Transverse colon (tissue), 4 donors: Measurements from ENCODE around the gene ISG20L2. TPM values are rescaled to one million over a fixed set of nuclear protein-coding genes. Genes with fewer than 3 reads are reported as not detected.

Experiments
- DNase-seq: peaks from one replicate; pipeline ENCODE4 v3.0.0-alpha.2; 2019
- H3K27ac ChIP-seq, 4 donors: fragments of 200-600 bp; sonication (generic); 2 replicates each; pipeline ENCODE4 v1.5.1; 2016 to 2018; ENCODE audit warnings: inconsistent platforms in 4 of 4
- H3K27me3 ChIP-seq: fragments of 200-600 bp; sonication (generic); 2 replicates; pipeline ENCODE4 v1.5.1; 2017; ENCODE audit warnings: inconsistent platforms
- H3K36me3 ChIP-seq, 4 donors: fragments of 200-600 bp; sonication (generic); 2 replicates each; pipeline ENCODE4 v1.5.1; 2017 to 2019; ENCODE audit warnings: inconsistent platforms in 4 of 4
- H3K4me1 ChIP-seq, 4 donors: fragments of 200-600 bp; sonication (generic); 2 replicates each; pipeline ENCODE4 v1.5.1; 2017 to 2020; ENCODE audit warnings: inconsistent platforms in 4 of 4
- H3K4me3 ChIP-seq, 4 donors: fragments of 200-600 bp; sonication (generic); 1 replicate in 1 of 4; 2 replicates in 3 of 4; pipeline versions ENCODE4 v1.5.1 to v1.6.1; 2017 to 2019; ENCODE audit warnings: inconsistent platforms in 4 of 4
- H3K9me3 ChIP-seq, 2 donors: fragments of 200-600 bp; sonication (generic); 2 replicates each; pipeline ENCODE4 v1.5.1; 2017 to 2019; ENCODE audit warnings: inconsistent platforms in 2 of 2
- EP300 ChIP-seq: sonication (generic); formaldehyde crosslinking; IDR thresholded peaks from one replicate; pipeline ENCODE4 v1.6.1; 2017; ENCODE audit warnings: antibody characterized with exemption, low read depth
- POLR2A ChIP-seq: fragments of 450-650 bp; IDR thresholded peaks from one replicate; pipeline ENCODE4 v1.6.1; 2016; ENCODE audit warnings: antibody characterized with exemption, mild to moderate bottlenecking, moderate library complexity
- POLR2AphosphoS5 ChIP-seq, 3 donors: sonication (generic); formaldehyde crosslinking; IDR thresholded peaks; one replicate each; pipeline ENCODE4 v1.6.1; 2016; ENCODE audit warnings: antibody characterized with exemption in 3 of 3
- WGBS, 2 donors: methylation state at CpG; one replicate each; pipeline ENCODE4 v1.1.5; 2018; ENCODE audit warnings: low coverage in 1 of 2; 5-methylcytosine and 5-hydroxymethylcytosine counted together
- in situ Hi-C, 4 donors: fragments of 200-750 bp; cut with MboI; loops; one replicate each; pipeline versions ENCODE4 v1.15.0 to v1.15.1; 2017; ENCODE audit warnings: low sequenced_read_pairs in 3 of 4, low pct_ligation_motif_present in 1 of 4, low pct_unique_long_range_greater_than_20kb in 1 of 4
- intact Hi-C: fragments of 100-400 bp; cut with DNase I; formaldehyde crosslinking; loops from one replicate; pipeline ENCODE4 v1.15.1; 2023; ENCODE audit warnings: low total_unique reads
- total RNA-seq, 4 donors: library from RNA; depleted of rRNA; stranded (reverse); fragments of >200 nt; gene quantifications; one replicate each; pipeline ENCODE4 v1.1.0, GENCODE V29; 2016
- TF ChIP-seq, protein P1 (sequence below), 5 experiments: fragments of 200-600 bp in 3 of 5; fragments of 450-650 bp in 2 of 5; sonication (generic) in 3 of 5; IDR thresholded peaks; 1 replicate in 2 of 5; 2 replicates in 3 of 5; pipeline ENCODE4 v1.5.1; 2016 to 2017; ENCODE audit warnings: antibody characterized with exemption in 5 of 5, inconsistent platforms in 3 of 5, mild to moderate bottlenecking in 2 of 5, moderate library complexity in 1 of 5

Gene ISG20L2
- total RNA-seq, 4 donors from 2014 or later: 25.8 to 61.7 (median 33.1) TPM

DNA sequence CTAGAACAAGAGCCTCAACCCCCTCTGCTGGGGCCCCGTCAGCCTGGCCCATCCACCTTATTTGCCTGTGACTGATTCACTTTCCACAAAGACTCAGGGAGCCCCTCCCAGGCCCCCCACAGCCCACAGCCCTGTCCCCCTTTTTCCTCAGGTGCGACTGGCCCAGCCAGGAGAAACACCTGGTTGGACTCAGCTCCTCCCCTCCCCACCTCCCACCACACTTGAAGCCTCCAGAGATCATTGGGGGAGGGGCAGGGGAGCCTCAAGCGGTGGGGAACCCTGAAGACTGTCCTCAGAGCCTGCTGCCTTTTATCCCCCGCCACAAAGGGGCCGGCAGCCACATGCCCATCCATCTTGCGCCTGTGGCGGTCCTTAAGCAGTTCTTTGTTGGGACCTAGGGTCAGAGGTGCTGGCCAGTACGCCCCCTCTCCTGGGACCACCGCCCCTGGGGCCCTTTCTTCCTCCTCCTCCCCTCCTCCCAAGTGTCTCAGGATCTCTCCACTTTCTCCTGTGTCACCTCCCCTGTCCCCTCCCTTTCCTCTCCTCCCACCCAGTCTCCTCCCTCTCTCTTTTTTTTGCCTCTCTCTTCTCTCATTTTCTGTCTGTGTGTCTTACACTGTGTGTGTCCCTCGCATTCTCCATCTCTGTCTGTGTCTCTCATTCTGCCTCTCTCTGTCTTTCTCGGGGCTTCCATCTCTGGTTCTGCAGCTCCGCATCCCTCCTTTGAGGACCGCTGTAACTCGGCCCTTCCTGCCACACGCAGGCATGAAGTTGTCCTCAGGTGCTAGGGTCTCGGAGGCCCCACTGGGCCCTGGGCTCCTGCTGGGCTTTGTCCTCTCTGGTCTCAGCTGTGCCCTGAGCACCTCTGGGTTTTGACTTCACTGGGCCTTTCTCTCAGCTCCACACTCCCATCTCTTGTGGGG, 35.4 kb downstream of the ISG20L2 start:
- Histone ChIP-seq H3K9me3 (no peaks in the 10 kb centered on the region), H3K27ac (no peak overlapping the region), H3K4me3 (no peak overlapping the region), H3K36me3 (no peaks in the 10 kb centered on the region), H3K4me1 (peaks cover 4 to 31% (median 12%) of the 10 kb centered on the region in 4 donors), H3K27me3 (peaks cover 58% of the 10 kb centered on the region)
- in situ Hi-C loops (loop anchor here in 2 of 4 donors (25.0 kb wide), 1 partner anchor 169 kb away; the partner anchor contains the start of genes INSRR (in 2 of the 2) and NTRK1 (in 2 of the 2)), intact Hi-C loops (loop anchor here (10.0 kb wide), 1 partner anchor 162 kb away; the partner anchor contains the start of gene INSRR)
- no peak for TF ChIP-seq POLR2AphosphoS5 (IDR thresholded peaks at IDR 0.05)
- TF ChIP-seq, protein P1, sequence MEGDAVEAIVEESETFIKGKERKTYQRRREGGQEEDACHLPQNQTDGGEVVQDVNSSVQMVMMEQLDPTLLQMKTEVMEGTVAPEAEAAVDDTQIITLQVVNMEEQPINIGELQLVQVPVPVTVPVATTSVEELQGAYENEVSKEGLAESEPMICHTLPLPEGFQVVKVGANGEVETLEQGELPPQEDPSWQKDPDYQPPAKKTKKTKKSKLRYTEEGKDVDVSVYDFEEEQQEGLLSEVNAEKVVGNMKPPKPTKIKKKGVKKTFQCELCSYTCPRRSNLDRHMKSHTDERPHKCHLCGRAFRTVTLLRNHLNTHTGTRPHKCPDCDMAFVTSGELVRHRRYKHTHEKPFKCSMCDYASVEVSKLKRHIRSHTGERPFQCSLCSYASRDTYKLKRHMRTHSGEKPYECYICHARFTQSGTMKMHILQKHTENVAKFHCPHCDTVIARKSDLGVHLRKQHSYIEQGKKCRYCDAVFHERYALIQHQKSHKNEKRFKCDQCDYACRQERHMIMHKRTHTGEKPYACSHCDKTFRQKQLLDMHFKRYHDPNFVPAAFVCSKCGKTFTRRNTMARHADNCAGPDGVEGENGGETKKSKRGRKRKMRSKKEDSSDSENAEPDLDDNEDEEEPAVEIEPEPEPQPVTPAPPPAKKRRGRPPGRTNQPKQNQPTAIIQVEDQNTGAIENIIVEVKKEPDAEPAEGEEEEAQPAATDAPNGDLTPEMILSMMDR (IDR thresholded peaks at IDR 0.05): no peak
- TF ChIP-seq POLR2A: no peak
- no peak for TF ChIP-seq EP300
- peak; percentile 22 for DNase-seq
- WGBS, 2 donors: 20 to 63% methylated on average over 1 to 16 of the region's 16 CpGs

DNA sequence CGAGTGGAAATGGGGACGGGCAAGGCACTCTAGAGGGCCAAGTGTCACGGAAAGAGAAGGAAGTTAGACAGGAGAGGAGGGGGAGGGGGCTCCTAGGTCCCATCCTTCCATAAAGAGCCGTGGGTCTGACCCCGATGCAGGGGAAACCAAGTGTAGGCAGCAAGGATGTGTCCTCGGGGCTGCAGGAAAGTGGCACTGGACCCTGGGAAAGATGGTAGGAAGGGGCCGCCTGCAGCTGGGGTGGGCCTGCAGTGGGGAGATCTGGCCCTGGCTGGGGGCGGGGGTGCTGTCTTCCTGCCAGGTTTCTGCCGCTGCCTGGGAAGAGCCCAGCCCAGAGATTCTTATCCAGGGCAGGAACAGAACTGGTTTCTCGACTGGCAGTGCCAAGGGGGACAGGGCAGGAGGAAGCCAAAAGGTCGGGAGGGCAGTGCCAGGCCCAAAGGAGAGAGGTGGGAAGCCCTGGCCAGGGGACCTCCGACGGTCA, 36.1 kb downstream of the ISG20L2 start:
- Histone ChIP-seq H3K4me3 (no peak overlapping the region), H3K27me3 (peaks cover 65% of the 10 kb centered on the region), H3K4me1 (peaks cover 4 to 31% (median 12%) of the 10 kb centered on the region in 4 donors), H3K27ac (no peak overlapping the region), H3K36me3 (no peaks in the 10 kb centered on the region), H3K9me3 (no peaks in the 10 kb centered on the region)
- intact Hi-C loops: loop anchor here (10.0 kb wide), 1 partner anchor 162 kb away; the partner anchor contains the start of gene INSRR
- TF ChIP-seq POLR2A (no peak), POLR2AphosphoS5 (IDR thresholded peaks at IDR 0.05) (no peak), EP300 (no peak)
- TF ChIP-seq, protein P1 (IDR thresholded peaks at IDR 0.05): no peak
- in situ Hi-C loops: loop anchor here in 2 of 4 donors (25.0 kb wide), 1 partner anchor 170 kb away; the partner anchor contains the start of genes INSRR (in 2 of the 2) and NTRK1 (in 2 of the 2)
- 8 to 12% methylated on average over 4 to 13 of the region's 13 CpGs for WGBS, 2 donors
- DNase-seq: no peak

DNA sequence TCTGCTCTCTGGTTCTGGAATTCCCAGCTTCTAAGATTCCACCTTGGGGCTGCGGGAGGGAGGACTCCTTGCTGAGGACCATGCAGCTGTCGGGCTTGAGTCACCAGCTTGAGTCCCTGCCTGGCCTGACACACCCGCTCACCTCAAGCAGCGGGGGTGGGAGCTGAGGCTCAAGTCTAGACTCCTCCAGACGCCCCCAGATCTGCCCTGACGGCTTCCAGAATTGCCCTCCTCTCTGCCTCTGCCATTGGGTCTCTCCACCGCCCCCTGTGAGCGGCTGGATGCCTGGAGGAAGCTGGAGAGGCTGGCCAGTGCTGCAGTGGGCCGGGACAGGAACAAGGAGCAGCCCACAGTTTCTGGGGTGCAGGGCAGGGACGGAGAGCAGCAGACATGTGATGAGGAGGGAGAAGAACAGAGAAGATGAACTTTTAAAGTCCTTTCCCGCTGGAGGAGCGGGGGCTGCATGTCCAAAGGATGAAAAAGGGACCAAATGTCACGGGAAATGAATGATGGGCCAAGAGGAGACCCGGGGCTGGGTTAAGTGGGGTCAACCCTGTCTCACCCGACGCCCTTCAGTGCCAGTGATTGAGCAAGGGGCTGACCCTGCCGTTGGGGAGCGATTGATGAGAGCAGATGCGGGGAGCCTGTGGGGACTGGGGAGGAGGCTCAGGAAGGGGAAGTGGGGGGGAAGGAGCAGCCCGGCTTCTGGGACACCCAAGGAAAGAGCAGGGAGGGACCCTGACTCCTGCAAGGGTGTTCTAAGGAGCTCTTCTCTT, 36.7 kb downstream of the ISG20L2 start:
- no peaks in the 10 kb centered on the region for H3K9me3 ChIP-seq
- WGBS, 2 donors: 40 to 45% methylated on average over 6 to 19 of the region's 20 CpGs
- H3K27ac ChIP-seq: no peak overlapping the region
- no peaks in the 10 kb centered on the region for H3K36me3 ChIP-seq
- TF ChIP-seq EP300 (no peak), POLR2AphosphoS5 (IDR thresholded peaks at IDR 0.05) (no peak), POLR2A (no peak)
- TF ChIP-seq, protein P1 (IDR thresholded peaks at IDR 0.05): no peak
- peaks cover 66% of the 10 kb centered on the region for H3K27me3 ChIP-seq
- no peak overlapping the region for H3K4me3 ChIP-seq
- in situ Hi-C loops: loop anchor here in 2 of 4 donors (25.0 kb wide), 1 partner anchor 170 kb away; the partner anchor contains the start of genes INSRR (in 2 of the 2) and NTRK1 (in 2 of the 2)
- H3K4me1 ChIP-seq: peaks cover 4 to 31% (median 12%) of the 10 kb centered on the region in 4 donors
- intact Hi-C loops: loop anchor here (10.0 kb wide), 1 partner anchor 163 kb away; the partner anchor contains the start of gene INSRR
- DNase-seq: no peak
